Karpas-422 (cell line): ENCODE results near the gene GPR148. TPM values are rescaled to one million over a fixed set of nuclear protein-coding genes. Genes with fewer than 3 reads are reported as not detected.

ENCODE experiments used
- DNase-seq: peaks from one replicate; pipeline ENCODE4 v3.0.0-alpha.2; 2015
- H2AFZ ChIP-seq: fragments of 200-600 bp; sonication (generic); 2 replicates; pipeline ENCODE4 v1.6.1; 2014; ENCODE audit warnings: antibody characterized with exemption, low read length, mixed read lengths
- H3K27ac ChIP-seq: fragments of 200-600 bp; sonication (generic); 2 replicates; pipeline ENCODE4 v1.5.1; 2014; ENCODE audit warnings: mild to moderate bottlenecking, low read length, moderate library complexity
- H3K27me3 ChIP-seq: fragments of 200-600 bp; sonication (generic); 2 replicates; pipeline ENCODE4 v1.6.1; 2014; ENCODE audit warnings: low read length, mixed read lengths
- H3K36me3 ChIP-seq: fragments of 200-600 bp; sonication (generic); 2 replicates; pipeline ENCODE4 v1.6.1; 2014; ENCODE audit warnings: low read length, mixed read lengths; ENCODE audit not compliant: insufficient read depth
- H3K4me1 ChIP-seq: fragments of 200-600 bp; sonication (generic); 2 replicates; pipeline ENCODE4 v1.6.1; 2014; ENCODE audit warnings: mild to moderate bottlenecking, low read length, mixed read lengths
- H3K4me2 ChIP-seq: fragments of 200-600 bp; sonication (generic); 2 replicates; pipeline ENCODE4 v1.6.1; 2014; ENCODE audit warnings: low read length, low read depth, mild to moderate bottlenecking; ENCODE audit not compliant: poor library complexity, severe bottlenecking
- H3K4me3 ChIP-seq: fragments of 200-600 bp; sonication (generic); 2 replicates; pipeline ENCODE4 v1.5.1; 2014; ENCODE audit warnings: mild to moderate bottlenecking, antibody characterized with exemption, low read length, mixed read lengths
- H3K79me2 ChIP-seq: fragments of 200-600 bp; sonication (generic); 2 replicates; pipeline ENCODE4 v1.6.1; 2014; ENCODE audit warnings: mild to moderate bottlenecking, low read length, mixed read lengths
- H3K9ac ChIP-seq: fragments of 200-600 bp; sonication (generic); 2 replicates; pipeline ENCODE4 v1.6.0; 2014; ENCODE audit warnings: low read length
- H3K9me2 ChIP-seq: fragments of 200-600 bp; sonication (generic), shearing (Covaris generic); replicated peaks from 2 replicates; pipeline ENCODE4 v1.6.0; 2014; ENCODE audit warnings: mild to moderate bottlenecking, low read length, moderate library complexity; ENCODE audit not compliant: insufficient read depth
- H3K9me3 ChIP-seq: fragments of 300-700, 200-600 bp; sonication (generic); 2 replicates; pipeline ENCODE4 v1.6.1; 2014; ENCODE audit warnings: low read length, mixed read lengths
- H4K20me1 ChIP-seq: fragments of 200-600 bp; sonication (generic); 2 replicates; pipeline ENCODE4 v1.6.1; 2014; ENCODE audit warnings: mild to moderate bottlenecking, antibody characterized with exemption, low read length, low read depth; ENCODE audit not compliant: insufficient read depth
- total RNA-seq: library from RNA; depleted of rRNA; stranded (reverse); fragments of >200 nt; shearing (Covaris generic); gene quantifications from 2 replicates; pipeline ENCODE4 v1.2.3, GENCODE V29; 2014; ENCODE audit warnings: low replicate concordance; rRNA removed

GPR148 gene
- total RNA-seq, 1 experiment from 2014 or later = not detected

GRCh38 chr2:130778781-130779180 lies 49.9 kb downstream of the GPR148 start:
- Histone ChIP-seq H3K4me2 (no peak overlapping the region), H3K27ac (no peak overlapping the region), H3K4me3 (no peak overlapping the region), H3K79me2 (no peaks in the 10 kb centered on the region), H3K27me3 (no peaks in the 10 kb centered on the region), H4K20me1 (no peaks in the 10 kb centered on the region), H3K9ac (no peak overlapping the region), H2AFZ (no peak overlapping the region), H3K4me1 (no peaks in the 10 kb centered on the region), H3K36me3 (no peaks in the 10 kb centered on the region), H3K9me3 (no peaks in the 10 kb centered on the region), H3K9me2 (no peaks in the 10 kb centered on the region)
- DNase-seq = no peak

Other genes with a start within 250 kb of the GPR148 start
- gene POTEI, start 219.7 kb upstream of the GPR148 start, total RNA-seq = 0.87 TPM in 1 of 2 replicates, not detected in the other
- gene CFC1B, start 207.8 kb upstream of the GPR148 start, total RNA-seq = not detected in 2 replicates
- not detected in 2 replicates for gene CFC1, start 129.5 kb upstream of the GPR148 start, total RNA-seq
- gene POTEJ, start 117.6 kb upstream of the GPR148 start, total RNA-seq = not detected in 2 replicates
- not detected in 2 replicates for gene AMER3, start 26.5 kb downstream of the GPR148 start, total RNA-seq
- not detected in 2 replicates for gene ARHGEF4, start 107.8 kb downstream of the GPR148 start, total RNA-seq